ENCODE results near the gene SLCO6A1.

DNA sequence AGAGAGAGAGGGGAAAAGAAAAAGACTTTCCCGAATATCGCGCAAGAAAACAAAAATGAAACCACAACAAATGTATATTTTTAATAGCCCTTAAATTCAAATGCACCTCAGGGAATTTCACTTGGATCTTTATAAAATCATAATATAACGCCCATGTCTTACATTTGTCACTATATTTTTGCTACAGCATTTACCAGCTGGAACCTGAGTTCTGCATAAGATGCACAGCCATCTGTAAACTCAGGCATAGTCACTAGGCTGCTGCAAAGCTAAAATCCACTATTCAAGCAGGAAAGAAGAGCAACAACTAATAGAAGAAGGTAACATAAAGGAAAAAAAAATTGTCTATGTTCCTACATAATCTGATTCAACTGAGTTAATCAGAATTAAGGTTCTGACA is 30.6 kb upstream of the SLCO6A1 start:
- no peak for TF ChIP-seq SP1 (IDR thresholded peaks at IDR 0.05)
- TF ChIP-seq FOXA1 (IDR thresholded peaks at IDR 0.05), result no peak
- no peak for TF ChIP-seq TARDBP (IDR thresholded peaks at IDR 0.05)
- TF ChIP-seq L3MBTL2 (conservative IDR thresholded peaks at IDR 0.05), result no peak
- no peak for TF ChIP-seq NFRKB (IDR thresholded peaks at IDR 0.05)
- no peak for TF ChIP-seq ARNT (IDR thresholded peaks at IDR 0.05)
- no peak for TF ChIP-seq FOXM1 (IDR thresholded peaks at IDR 0.05; ENCODE audit: borderline replicate concordance)
- TF ChIP-seq HDGF (IDR thresholded peaks at IDR 0.05; ENCODE audit: borderline replicate concordance), result no peak
- no peak for TF ChIP-seq CTBP1 (IDR thresholded peaks at IDR 0.05; ENCODE audit: borderline replicate concordance)
- TF ChIP-seq FOXK2 (IDR thresholded peaks at IDR 0.05), result no peak
- no peak for TF ChIP-seq BHLHE40 (IDR thresholded peaks at IDR 0.05; ENCODE audit: borderline replicate concordance)
